Hepatocyte (in vitro differentiated cells): Measurements from ENCODE around the gene C9.
A peak's percentile ranks its signal among the peaks of the same experiment; 100 is the strongest.

ENCODE experiments used
- CTCF ChIP-seq: fragments of 200-600 bp; sonication (generic); IDR thresholded peaks from 2 replicates; pipeline ENCODE4 v1.5.1; 2016; ENCODE audit warnings: antibody characterized with exemption, mild to moderate bottlenecking; ENCODE audit not compliant: poor library complexity
- EZH2 ChIP-seq: fragments of 200-600 bp; sonication (generic); IDR thresholded peaks from 2 replicates; pipeline ENCODE4 v1.6.1; 2016; ENCODE audit warnings: antibody characterized with exemption, mild to moderate bottlenecking, borderline replicate concordance

GRCh38 chr5:39283231-39283818 lies 81.0 kb downstream of the C9 start:
- no peak for TF ChIP-seq EZH2
- peak; percentile 62 for TF ChIP-seq CTCF
